Hindlimb muscle (tissue), 1 donor: ENCODE results near the gene CD160. TPM values are rescaled to one million over a fixed set of nuclear protein-coding genes. Genes with fewer than 3 reads are reported as not detected.

Source experiments
- polyA plus RNA-seq: library from polyadenylated mRNA; unstranded; fragments of 120-200 nt; gene quantifications from one replicate; pipeline ENCODE4 v1.2.1, GENCODE V29; 2013; ENCODE audit not compliant: insufficient read length

The CD160 gene
- polyA plus RNA-seq, 1 donor = 1.1 TPM

Other genes starting within 250 kb of the CD160 start
- gene GPR89A, start 111.5 kb upstream of the CD160 start, polyA plus RNA-seq = 14.0 TPM
- gene PDZK1, start 12.1 kb upstream of the CD160 start, polyA plus RNA-seq = 1.1 TPM
- gene RNF115, start 104.6 kb downstream of the CD160 start, polyA plus RNA-seq = 15.2 TPM
- gene POLR3C, start 104.7 kb downstream of the CD160 start, polyA plus RNA-seq = 20.6 TPM
- 11.6 TPM for gene NUDT17, start 126.1 kb downstream of the CD160 start, polyA plus RNA-seq
- gene PIAS3, start 139.6 kb downstream of the CD160 start, polyA plus RNA-seq = 42.4 TPM
- gene ANKRD35, start 166.4 kb downstream of the CD160 start, polyA plus RNA-seq = 2.7 TPM
- 3.0 TPM for gene ITGA10, start 190.6 kb downstream of the CD160 start, polyA plus RNA-seq
- 21.0 TPM for gene PEX11B, start 199.2 kb downstream of the CD160 start, polyA plus RNA-seq
- 122 TPM for gene RBM8A, start 208.0 kb downstream of the CD160 start, polyA plus RNA-seq
- 25.5 TPM for gene LIX1L, start 238.5 kb downstream of the CD160 start, polyA plus RNA-seq
- 1.2 TPM for gene ANKRD34A, start 245.1 kb downstream of the CD160 start, polyA plus RNA-seq
- gene POLR3GL, start 245.2 kb downstream of the CD160 start, polyA plus RNA-seq = 40.6 TPM